NCI-H2029 (cell line): ENCODE results near the gene EDEM1.
A peak's percentile ranks its signal among the peaks of the same experiment; 100 is the strongest.

ENCODE experiments used
- DNase-seq: peaks from one replicate; lab custom pipeline; 2025; lab: John Stamatoyannopoulos, UW

Gene EDEM1

GRCh38 chr3:5198986-5199731, 11.7 kb downstream of the EDEM1 start:
- no peak for DNase-seq

DNA sequence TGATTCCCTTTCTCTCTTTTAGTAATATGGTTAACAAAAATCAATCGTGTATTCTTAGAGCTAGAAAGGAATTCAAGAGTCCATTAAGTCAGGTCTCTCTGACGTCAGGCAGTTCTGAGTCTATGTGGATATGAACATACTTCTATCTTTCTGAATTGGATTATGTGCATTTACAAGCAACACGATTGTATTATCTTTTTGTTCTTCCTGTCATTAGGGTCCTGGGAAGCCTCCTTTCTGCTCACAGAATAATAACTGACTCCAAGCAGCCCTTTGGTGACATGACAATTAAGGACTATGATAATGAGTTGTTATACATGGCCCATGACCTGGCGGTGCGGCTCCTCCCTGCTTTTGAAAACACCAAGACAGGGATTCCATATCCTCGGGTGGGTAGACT, 14.0 kb downstream of the EDEM1 start:
- no peak for DNase-seq

- DNase-seq, result no peak
These were observed 14.7 kb downstream of the EDEM1 start for GRCh38 chr3:5202222-5202621.

DNA sequence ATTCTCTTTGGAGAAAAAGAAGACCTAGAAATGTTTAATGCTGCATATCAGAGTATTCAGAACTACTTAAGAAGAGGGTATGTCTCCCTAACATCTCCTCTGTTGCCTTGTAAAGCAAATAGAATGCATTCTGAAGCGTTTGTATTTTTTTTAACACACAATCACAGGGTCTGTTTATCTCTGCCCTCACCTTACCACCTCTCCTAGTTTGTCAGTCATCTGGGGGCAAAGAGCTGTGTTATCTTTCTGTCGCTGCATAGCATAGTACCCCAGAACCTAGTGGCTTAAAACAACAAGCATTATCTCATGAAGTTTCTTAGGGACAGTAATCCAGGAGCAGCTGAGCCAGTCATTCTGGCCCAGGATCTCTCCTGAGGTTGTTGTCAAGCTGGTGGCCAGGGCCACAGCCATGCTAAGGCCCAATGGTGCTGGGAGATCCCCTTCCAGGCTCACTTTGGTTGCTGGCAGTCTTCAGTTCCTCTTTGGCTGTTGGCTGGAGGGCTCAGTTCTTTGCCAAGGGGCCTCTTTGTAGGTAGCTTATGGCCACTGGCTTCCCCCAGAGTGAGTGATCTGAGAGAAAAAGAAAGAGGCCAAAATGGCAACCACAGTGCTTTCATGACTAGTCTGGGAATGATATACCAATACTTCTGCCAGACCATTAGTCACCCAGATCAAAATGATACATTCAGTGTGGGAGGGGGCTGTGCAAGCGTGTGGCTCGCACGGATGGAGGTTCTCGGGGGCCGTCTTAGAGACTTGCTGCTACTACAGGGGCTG, 17.8 kb downstream of the EDEM1 start:
- DNase-seq, result no peak

- peak; percentile 73 for DNase-seq
These were observed 23.4 kb downstream of the EDEM1 start for GRCh38 chr3:5210926-5211325.

- DNase-seq, result no peak
These were observed 25.4 kb downstream of the EDEM1 start for GRCh38 chr3:5212628-5213573.

GRCh38 chr3:5213574-5213966, 26.1 kb downstream of the EDEM1 start:
- no peak for DNase-seq

- no peak for DNase-seq
These were observed 26.8 kb downstream of the EDEM1 start for GRCh38 chr3:5214352-5214751.

- DNase-seq, result peak; percentile 82
These were observed 30.5 kb downstream of the EDEM1 start for GRCh38 chr3:5217824-5218595.

GRCh38 chr3:5218815-5219214, 31.3 kb downstream of the EDEM1 start:
- no peak for DNase-seq

DNA sequence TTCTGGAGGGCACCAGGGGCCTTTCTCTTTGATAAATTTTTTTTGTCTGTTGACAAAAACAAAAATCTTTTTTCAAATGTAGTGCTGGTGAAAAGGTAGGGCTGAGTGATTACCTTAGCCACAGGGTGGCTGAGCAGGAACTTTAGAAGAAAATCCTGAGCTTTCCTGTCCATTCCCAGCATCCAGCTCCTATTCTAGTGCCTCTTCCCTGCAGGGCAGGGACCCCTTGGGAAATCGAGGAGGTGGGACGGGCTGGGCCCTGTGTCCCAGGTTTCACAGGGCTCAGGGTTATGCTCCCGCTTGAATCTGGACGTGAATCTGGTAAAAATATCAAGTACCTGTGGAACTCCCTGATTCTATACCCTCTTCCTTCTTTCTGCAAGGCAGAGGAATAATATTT, 31.7 kb downstream of the EDEM1 start:
- DNase-seq, result no peak

DNA sequence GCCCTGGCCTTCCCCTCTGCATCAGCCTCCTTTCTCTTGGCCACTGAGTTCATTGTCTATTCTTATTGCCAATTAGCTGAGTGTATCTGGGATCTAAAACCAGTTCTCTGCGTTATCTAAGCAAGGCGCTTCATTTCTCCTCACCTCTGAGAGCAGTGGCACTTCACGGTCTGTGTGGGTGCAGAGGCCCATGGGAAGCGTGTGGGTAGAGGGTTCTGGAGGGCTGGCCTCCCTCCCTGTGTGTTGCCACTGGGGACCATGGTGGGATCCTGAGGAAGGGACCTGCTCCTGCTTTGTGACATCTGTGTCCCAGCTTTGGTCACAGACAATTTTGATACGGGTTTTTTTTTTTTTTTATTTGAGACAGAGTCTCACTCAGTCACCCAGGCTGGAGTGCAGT, 32.7 kb downstream of the EDEM1 start:
- DNase-seq, result no peak

- no peak for DNase-seq
These were observed 33.3 kb downstream of the EDEM1 start for GRCh38 chr3:5220667-5221431.

DNA sequence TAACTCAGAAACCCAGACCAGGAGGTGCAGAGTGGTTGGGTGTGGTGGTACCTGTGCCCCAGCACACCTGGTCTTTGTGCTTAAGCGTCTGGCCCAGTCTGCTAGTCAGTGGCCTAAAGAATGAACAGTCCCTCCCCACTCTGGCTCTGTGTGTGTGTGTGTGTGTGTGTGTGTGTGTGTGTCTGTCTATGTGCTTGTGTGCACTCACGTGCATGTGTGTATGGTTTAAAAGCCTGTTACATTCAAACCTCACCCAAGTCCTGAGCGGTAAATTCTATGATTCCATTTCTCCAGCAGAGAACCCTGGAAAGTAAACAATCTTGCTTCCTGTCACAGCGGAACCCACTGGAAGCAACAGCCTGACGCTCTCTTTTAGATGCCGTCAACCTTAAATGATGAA, 34.2 kb downstream of the EDEM1 start:
- DNase-seq, result no peak

DNA sequence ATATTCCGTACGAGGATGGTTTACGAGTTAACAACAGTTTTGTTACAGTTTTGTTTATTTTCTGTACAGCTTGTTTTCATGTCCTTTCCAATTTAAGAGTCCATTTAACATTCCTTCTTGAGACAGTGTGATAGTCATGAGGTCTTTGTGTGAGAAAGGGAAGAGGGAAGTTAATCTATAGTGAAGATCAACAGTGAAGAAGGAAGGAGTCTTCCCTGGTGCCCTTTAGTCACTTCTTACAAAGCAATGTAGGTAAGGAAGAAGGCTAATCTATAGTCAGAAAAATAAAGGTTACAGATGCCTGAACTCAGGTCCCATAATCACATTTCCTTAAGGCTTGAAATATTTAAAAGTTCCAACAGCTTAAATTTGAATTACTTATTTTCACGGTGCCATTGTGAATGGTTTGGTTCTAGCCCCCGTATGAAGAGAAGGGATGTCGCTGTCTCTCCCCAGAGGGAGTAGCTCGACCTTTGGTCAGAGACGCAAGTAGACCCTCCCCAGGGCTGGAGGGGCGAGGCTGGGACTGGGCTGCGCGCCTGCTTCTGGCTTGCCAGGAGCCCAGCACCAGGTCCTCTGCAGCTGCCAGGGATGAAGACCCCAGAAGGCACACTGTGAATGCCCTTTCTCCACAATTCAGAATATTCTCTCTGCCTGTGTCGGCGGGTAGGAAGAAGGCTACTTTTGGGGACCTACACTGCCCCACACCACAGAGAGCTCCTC, 34.9 kb downstream of the EDEM1 start:
- no peak for DNase-seq

DNA sequence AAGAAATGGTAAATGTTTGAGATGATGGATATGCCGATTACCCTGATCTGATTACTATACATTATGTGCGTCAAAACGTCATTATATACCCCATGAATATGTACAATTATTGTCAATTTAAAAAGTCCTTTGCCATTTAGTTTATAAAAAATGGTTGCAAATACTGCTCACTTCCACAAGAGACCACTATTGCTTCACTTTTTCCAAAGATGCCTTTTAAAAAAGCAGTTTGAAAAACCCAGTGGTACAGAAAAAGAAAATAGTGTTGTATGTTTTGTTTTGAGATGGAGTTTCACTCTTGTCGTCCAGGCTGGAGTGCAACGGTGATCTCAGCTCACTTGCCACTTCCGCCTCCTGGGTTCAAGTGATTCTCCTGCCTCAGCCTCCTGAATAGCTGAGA, 39.3 kb downstream of the EDEM1 start:
- peak; percentile 22 for DNase-seq

GRCh38 chr3:5227812-5228211, 40.3 kb downstream of the EDEM1 start:
- no peak for DNase-seq

GRCh38 chr3:5229414-5229813, 41.9 kb downstream of the EDEM1 start:
- DNase-seq, result no peak

DNA sequence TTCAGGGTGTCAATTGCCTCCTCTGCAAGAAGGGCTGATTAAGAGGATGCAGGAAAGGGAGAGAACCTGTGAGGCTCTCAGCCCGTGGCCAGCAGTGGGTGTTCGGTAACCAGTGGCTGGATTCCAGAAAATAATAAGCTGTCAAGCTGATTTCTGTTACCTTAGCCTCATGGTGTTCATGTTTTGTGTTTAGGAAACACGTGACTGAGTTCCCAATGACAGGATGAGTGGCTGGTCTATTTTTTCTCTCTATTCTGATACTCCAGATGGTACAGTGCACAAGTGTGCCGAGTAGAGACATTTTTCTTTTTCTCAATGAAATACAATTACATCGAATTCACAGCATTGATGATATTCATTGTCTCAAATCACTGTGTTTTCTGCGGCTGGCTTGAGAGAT, 43.6 kb downstream of the EDEM1 start:
- DNase-seq, result peak; percentile 62

DNA sequence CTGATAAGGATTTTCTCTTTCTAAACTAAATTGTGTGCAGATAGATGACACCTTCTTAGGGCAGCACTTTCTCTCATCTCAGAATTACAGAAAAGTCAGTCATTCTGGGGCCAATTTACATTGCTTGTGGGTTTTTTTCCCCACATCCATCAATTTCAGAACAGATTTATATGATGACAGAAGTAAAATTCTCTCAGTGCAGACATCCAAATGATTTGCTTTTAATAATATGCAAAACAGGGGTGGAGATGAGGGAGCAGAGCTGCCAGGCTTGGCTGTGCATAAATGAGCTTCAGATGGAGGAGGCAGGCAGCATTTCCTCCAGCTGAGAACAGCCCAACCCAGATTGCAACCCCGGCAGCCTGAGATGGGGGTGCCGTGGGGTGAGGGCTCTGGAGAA, 44.0 kb downstream of the EDEM1 start:
- no peak for DNase-seq
